ENCODE measurements around the gene GSTM5. TPM values are rescaled to one million over a fixed set of nuclear protein-coding genes. Genes with fewer than 3 reads are reported as not detected.
A peak's percentile ranks its signal among the peaks of the same experiment; 100 is the strongest.

Gene GSTM5
- total RNA-seq, 1 experiment from 2014 or later = not detected

GRCh38 chr1:109716570-109717090 is 4.6 kb downstream of the GSTM5 start:
- BruUV-seq (replicated peaks) = no TSS peak
- TF ChIP-seq, protein P1, sequence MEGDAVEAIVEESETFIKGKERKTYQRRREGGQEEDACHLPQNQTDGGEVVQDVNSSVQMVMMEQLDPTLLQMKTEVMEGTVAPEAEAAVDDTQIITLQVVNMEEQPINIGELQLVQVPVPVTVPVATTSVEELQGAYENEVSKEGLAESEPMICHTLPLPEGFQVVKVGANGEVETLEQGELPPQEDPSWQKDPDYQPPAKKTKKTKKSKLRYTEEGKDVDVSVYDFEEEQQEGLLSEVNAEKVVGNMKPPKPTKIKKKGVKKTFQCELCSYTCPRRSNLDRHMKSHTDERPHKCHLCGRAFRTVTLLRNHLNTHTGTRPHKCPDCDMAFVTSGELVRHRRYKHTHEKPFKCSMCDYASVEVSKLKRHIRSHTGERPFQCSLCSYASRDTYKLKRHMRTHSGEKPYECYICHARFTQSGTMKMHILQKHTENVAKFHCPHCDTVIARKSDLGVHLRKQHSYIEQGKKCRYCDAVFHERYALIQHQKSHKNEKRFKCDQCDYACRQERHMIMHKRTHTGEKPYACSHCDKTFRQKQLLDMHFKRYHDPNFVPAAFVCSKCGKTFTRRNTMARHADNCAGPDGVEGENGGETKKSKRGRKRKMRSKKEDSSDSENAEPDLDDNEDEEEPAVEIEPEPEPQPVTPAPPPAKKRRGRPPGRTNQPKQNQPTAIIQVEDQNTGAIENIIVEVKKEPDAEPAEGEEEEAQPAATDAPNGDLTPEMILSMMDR (IDR thresholded peaks at IDR 0.05; ENCODE audit: unreplicated experiment) = no peak
- POLR2A ChIA-PET = no interaction called here
- Mint-ChIP-seq H3K27ac (ENCODE audit: low read depth, unreplicated experiment) (no peak overlapping the region), H3K4me3 (ENCODE audit: unreplicated experiment) (no peak overlapping the region), H3K9me3 (ENCODE audit: unreplicated experiment) (no peaks in the 10 kb centered on the region), H3K36me3 (ENCODE audit: insufficient read depth, unreplicated experiment) (no peaks in the 10 kb centered on the region), H3K27me3 (ENCODE audit: insufficient read depth, unreplicated experiment) (no peaks in the 10 kb centered on the region), H3K4me1 (ENCODE audit: insufficient read depth, unreplicated experiment) (peaks cover 15% of the 10 kb centered on the region)
- CTCF ChIA-PET = interaction anchor here (0.6 to 3.3 kb wide), 4 partner anchors 57 to 472 kb away, joined by 3 to 18 read pairs (median 4); no protein-coding TSS in a partner anchor
- intact Hi-C loops (cut with micrococcal nuclease) = loop anchor here (5.0 kb wide), 1 partner anchor 56 kb away; no protein-coding TSS in a partner anchor
- no peak for DNase-seq (ENCODE audit: unreplicated experiment)

GRCh38 chr1:109717729-109718128 is 5.7 kb downstream of the GSTM5 start:
- Mint-ChIP-seq H3K9me3 (ENCODE audit: unreplicated experiment) (no peaks in the 10 kb centered on the region), H3K4me1 (ENCODE audit: insufficient read depth, unreplicated experiment) (peaks cover 15% of the 10 kb centered on the region), H3K27ac (ENCODE audit: low read depth, unreplicated experiment) (peak overlapping the region; percentile 27), H3K36me3 (ENCODE audit: insufficient read depth, unreplicated experiment) (no peaks in the 10 kb centered on the region), H3K4me3 (ENCODE audit: unreplicated experiment) (no peak overlapping the region), H3K27me3 (ENCODE audit: insufficient read depth, unreplicated experiment) (no peaks in the 10 kb centered on the region)
- no TSS peak for BruUV-seq (replicated peaks)
- ChIA-PET CTCF (interaction anchor here (0.6 to 3.3 kb wide), 10 partner anchors 21 to 256 kb away, joined by 3 to 18 read pairs (median 3); partner anchors contain the start of gene GNAI3), POLR2A (no interaction called here)
- DNase-seq (ENCODE audit: unreplicated experiment) = no peak
- TF ChIP-seq, protein P1 (IDR thresholded peaks at IDR 0.05; ENCODE audit: unreplicated experiment) = no peak
- intact Hi-C loops (cut with micrococcal nuclease) = loop anchor here (5.0 kb wide), 1 partner anchor 55 kb away; no protein-coding TSS in a partner anchor

DNA sequence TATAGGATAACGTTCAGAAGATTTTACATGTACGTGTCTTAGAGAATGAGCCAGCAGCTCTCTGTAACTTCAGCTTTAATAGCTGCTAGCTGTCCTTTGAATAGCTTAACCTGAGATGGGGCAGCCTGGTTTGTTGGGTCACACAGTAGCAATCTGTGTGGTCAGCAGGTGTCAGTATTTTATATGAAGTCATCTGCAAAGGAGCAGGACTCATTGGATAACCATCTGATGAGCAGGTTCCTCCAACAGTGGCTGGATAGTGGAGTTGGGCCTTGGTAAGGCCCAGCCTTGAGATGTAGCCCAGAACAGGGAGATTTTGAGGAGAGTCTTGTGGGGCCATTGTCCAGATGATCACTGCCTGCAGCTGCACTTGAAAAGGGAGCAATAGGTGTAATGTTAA is 6.4 kb downstream of the GSTM5 start:
- peak overlapping the region; percentile 27 for H3K27ac Mint-ChIP-seq (ENCODE audit: low read depth, unreplicated experiment)
- TF ChIP-seq, protein P1 (IDR thresholded peaks at IDR 0.05; ENCODE audit: unreplicated experiment) = no peak
- no peaks in the 10 kb centered on the region for H3K9me3 Mint-ChIP-seq (ENCODE audit: unreplicated experiment)
- BruUV-seq (replicated peaks) = no TSS peak
- peaks cover 20% of the 10 kb centered on the region for H3K4me1 Mint-ChIP-seq (ENCODE audit: insufficient read depth, unreplicated experiment)
- DNase-seq (ENCODE audit: unreplicated experiment) = peak; percentile 13
- no peak overlapping the region for H3K4me3 Mint-ChIP-seq (ENCODE audit: unreplicated experiment)
- no peaks in the 10 kb centered on the region for H3K27me3 Mint-ChIP-seq (ENCODE audit: insufficient read depth, unreplicated experiment)
- POLR2A ChIA-PET = interaction anchor here (0.7 kb wide), 1 partner anchor 40 kb away, joined by 3 read pairs; no protein-coding TSS in a partner anchor
- H3K36me3 Mint-ChIP-seq (ENCODE audit: insufficient read depth, unreplicated experiment) = no peaks in the 10 kb centered on the region
- CTCF ChIA-PET = interaction anchor here (0.6 to 3.3 kb wide), 7 partner anchors 22 to 257 kb away, joined by 3 to 18 read pairs (median 3); no protein-coding TSS in a partner anchor
- intact Hi-C loops (cut with micrococcal nuclease) = loop anchor here (5.0 kb wide), 1 partner anchor 54 kb away; no protein-coding TSS in a partner anchor

DNA sequence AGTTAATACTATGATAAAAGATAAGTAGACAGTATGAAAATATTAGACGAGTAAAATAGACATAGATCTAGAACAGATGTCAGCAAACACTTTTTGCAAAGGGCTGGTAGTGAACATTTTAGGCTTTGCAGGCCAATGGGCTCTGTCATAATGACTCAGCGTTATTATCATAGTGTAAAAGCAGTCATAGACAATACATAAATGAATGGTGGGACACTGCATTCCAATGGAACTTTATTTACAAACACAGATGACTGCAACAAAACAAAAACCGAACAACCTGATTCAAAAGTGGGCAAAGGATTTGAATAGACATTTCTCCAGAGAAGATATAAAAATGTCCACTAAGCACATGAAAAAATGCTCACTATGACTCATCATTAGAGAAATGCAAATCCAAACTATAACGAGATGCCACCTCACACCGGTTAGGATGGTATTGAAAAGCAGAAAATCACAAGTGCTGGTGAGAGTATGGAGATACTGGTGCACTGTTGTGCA is 7.3 kb downstream of the GSTM5 start:
- ChIA-PET CTCF (interaction anchor here (0.7 to 3.3 kb wide), 3 partner anchors 54 to 79 kb away, joined by 3 to 18 read pairs (median 5); no protein-coding TSS in a partner anchor), POLR2A (no interaction called here)
- BruUV-seq (replicated peaks) = no TSS peak
- H3K4me1 Mint-ChIP-seq (ENCODE audit: insufficient read depth, unreplicated experiment) = peaks cover 20% of the 10 kb centered on the region
- no peaks in the 10 kb centered on the region for H3K9me3 Mint-ChIP-seq (ENCODE audit: unreplicated experiment)
- TF ChIP-seq, protein P1 (IDR thresholded peaks at IDR 0.05; ENCODE audit: unreplicated experiment) = no peak
- H3K36me3 Mint-ChIP-seq (ENCODE audit: insufficient read depth, unreplicated experiment) = no peaks in the 10 kb centered on the region
- no peaks in the 10 kb centered on the region for H3K27me3 Mint-ChIP-seq (ENCODE audit: insufficient read depth, unreplicated experiment)
- peak overlapping the region; percentile 22 for H3K27ac Mint-ChIP-seq (ENCODE audit: low read depth, unreplicated experiment)
- intact Hi-C loops (cut with micrococcal nuclease) = loop anchor here (5.0 kb wide), 1 partner anchor 53 kb away; no protein-coding TSS in a partner anchor
- H3K4me3 Mint-ChIP-seq (ENCODE audit: unreplicated experiment) = no peak overlapping the region
- peak; percentile 36 for DNase-seq (ENCODE audit: unreplicated experiment)
